Hematopoietic multipotent progenitor cell (in vitro differentiated cells): Measurements from ENCODE around the gene ING5. TPM values are rescaled to one million over a fixed set of nuclear protein-coding genes. Genes with fewer than 3 reads are reported as not detected.

Experiments used
- DNase-seq, 3 donors: peaks; one replicate each; pipeline ENCODE4 v3.0.0-alpha.2; 2011 to 2015; ENCODE audit warnings: low read depth in 2 of 3, low spot score in 2 of 3
- total RNA-seq: library from RNA; depleted of rRNA; stranded (reverse); fragments of >200 nt; gene quantifications from one replicate; pipeline ENCODE4 v1.2.3, GENCODE V29; 2012

Gene ING5
- total RNA-seq, 1 donor: 43.9 TPM

DNA sequence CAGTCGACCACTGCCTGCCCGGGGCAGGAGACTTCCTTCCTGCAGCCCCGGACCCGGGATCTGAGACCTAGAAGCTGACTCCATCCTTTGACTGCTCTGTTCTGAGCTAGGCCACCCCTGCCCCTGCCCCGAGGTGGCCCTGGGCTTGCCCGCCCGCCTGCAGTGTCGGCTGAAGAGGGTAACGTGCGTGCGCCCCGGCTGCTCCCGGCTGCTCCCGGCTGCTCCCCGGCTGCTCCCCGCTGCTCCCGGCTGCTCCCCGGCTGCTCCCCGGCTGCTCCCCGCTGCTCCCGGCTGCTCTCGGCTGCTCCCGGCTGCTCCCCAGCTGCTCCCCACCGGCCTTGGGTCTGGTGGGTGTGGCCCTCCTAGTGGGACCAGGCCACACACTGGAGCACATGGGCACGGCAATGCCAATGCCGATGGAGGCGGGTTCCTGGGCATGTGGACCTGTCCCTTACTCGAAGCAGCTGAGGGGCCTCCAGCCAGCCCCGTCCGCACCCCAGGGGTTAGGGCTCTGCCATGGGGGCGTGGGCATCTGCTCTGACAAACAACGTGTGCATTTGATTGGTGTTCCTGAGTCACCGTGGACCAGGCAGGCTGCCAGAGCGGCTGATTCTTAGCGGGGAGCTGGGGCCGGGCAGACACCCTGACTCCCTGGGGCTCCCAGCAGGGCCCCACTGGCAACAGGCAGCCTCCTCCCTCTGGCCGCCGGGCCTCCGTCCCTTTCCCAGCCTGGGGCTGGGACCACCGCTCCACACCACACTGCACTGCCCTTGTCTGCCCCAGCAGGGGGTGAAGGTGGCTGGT lies 72.8 kb downstream of the ING5 start:
- peak in 2 of 3 donors; percentile 22 to 72 for DNase-seq

DNA sequence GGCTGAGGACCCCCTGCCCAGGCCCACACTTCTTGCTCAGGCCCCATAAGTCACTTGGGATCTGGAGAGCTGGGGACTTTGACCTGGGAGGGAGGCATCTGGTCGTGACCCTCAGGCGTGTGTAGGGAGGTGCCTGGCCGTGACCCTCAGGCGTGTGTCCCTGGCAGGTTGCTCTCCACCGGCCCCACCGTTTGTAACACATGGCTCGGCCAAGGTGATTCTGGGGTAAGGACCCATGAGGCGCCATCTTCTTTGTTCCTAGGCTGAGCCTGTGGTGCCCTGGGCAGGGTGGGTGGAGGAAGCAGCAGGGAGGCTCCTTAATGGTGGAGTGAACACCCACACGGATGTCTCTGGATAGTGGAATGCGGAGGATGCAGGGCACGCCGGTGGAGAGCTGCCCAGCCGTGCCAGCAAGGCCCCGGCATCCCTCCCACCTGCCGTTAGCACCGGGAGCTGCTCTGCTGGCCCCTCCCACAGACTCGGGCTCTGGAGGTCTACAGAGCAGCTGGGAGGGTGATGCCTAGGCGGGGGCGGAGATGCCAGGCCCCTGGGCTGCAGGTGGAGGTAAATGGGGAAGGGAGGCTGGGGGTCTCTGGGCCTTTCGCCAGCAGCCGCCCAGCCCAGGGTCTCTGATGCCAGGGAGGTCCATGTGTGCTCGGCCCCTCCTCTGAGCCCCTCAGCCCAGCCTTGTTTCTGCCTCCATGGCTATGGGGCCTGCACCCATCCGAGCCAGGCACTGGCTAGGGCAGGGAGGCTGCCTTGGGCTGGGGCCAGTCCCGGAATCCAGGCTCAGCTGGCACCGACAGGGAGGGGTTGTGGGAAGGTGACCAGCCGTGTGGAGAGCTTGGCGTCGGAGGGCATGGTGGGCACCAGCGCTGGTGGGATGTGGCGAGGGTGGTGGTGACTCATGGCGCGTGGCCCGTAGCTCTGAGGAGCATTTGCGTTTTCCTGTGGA lies 73.7 kb downstream of the ING5 start:
- DNase-seq: no peak

DNA sequence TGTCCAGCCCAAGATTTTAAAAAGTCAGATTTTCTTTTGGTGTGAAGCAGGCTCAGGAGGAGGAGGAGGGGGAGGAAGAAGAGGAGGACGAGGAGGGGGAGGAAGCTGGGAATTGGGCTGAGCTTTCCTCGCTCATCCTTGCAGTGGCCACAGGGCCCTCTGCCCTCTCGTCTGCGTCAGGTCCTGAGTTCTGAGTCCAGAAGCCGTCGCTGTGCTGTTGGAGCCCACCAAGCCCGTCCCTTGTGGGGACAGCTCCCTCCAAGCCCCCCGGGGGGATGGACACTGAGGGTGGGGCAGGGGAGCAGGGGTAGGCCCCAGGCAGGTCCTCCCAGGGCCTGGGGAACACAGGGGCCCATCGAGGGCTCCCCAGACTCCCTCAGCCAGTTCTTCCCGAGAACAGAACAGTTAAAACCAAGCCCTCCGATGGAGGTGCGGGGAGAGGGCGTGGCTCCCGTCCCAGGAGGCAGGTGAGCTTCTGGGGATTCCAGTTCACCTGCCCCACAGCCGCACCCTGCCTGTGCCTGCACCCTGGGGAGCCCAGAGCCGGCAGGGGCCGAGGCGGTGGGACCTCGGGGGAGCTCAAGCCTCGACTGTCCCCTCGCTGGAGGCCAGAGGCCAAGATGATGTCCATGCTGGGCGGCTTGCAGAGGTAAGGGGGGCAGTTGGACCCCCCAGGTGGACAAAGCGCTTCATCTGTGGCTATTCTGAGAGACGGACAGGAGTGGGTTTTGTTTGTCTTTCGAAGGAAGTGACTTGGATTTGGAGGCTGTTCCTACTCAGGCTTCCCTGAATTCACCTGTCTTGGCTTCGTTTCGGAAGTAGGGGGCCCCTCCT lies 74.7 kb downstream of the ING5 start, which contains the start of gene GAL3ST2:
Gene GAL3ST2, plus strand, starts transcription at position 487 of the 834 bp plus-strand sequence. Its CDS starts 134 bp downstream, at position 621.
- no peak for DNase-seq

DNA sequence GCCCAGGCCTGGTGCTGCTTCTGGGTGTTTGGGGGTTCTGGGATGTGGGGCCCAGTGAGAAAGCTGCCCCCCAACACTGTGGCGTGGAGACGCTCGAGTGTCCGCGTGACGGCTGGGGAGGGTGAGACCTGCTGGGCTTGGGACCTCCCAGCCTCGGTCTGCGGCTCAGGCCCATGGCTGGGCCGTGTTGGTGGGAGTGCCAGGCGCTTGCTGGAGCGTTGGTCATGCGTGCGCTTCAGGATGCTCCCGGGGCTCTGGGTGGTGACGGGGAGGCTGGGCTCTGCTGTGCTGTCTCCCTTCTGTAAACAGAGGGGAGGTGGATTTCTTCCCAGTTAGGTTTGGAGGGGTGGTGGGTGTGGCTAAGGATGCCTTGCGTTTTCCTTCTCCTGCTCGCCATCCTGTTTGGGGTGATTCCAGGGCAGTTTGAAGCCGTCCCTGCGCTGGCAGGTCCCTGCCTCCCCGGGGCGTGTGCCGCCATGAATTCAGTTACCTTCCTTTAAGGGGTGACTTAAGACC lies 75.4 kb downstream of the ING5 start:
- no peak for DNase-seq

DNA sequence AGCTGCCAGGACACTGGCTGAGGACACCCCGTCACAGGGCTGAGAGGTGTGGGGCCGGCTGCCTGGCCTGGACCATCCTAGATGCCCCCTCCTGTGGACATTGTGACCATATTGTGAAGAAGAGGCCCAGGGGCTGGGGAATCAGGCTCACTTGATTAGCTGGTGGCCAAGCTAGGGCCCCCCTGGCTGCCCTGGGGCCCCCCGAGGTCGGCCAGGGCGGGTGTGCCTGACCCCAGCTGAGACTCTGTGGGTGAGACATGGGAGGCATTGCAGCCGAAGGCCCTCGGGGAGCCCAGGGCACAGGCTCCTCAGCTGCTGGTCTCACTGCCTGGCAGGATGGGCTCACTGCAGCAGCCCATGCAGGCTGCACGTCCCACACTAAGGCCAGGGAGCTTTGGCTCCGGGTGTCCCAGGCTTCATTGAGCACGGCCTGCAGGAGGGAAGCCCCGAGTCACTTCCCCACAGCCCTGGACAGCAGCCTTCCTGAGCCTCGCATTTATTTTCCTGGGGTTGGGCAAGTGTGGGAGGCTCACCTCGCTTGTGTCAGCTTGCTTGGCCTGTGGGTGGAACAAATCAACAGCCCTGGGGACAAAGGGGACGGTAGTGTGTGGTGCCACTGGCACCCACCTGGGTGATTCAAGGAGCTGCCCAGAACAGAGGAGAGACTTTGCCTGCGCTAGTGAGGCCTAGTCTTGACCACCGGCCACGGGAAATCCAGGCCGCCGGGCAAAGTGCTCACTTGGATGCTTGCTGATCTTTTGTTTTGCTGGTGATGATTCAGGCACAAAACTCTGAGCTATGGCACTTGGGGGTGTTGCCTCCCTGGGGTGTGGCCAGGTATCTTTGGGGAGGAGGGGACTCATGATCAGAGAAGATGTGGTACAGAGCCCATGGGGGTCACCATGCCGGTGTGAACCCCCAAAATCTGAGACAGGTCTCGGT lies 76.1 kb downstream of the ING5 start:
- no peak for DNase-seq

Other genes with a start within 250 kb of the ING5 start
- gene STK25, start 193.5 kb upstream of the ING5 start, total RNA-seq: 171 TPM
- under 0.01 TPM for gene BOK, start 143.3 kb upstream of the ING5 start, total RNA-seq
- gene THAP4, start 64.9 kb upstream of the ING5 start, total RNA-seq: 49.8 TPM
- gene ATG4B, start 64.3 kb upstream of the ING5 start, total RNA-seq: 93.2 TPM
- gene DTYMK, start 15.2 kb upstream of the ING5 start, total RNA-seq: 10.0 TPM
- 29.1 TPM for gene D2HGDH, start 32.6 kb downstream of the ING5 start, total RNA-seq
- 3.8 TPM for gene GAL3ST2, start 74.8 kb downstream of the ING5 start, total RNA-seq
- 9.2 TPM for gene NEU4, start 107.2 kb downstream of the ING5 start, total RNA-seq
- 0.27 TPM for gene PDCD1, start 156.9 kb downstream of the ING5 start, total RNA-seq
- gene RTP5, start 167.7 kb downstream of the ING5 start, total RNA-seq: 1.1 TPM